Gastrocnemius medialis (tissue), 4 donors: ENCODE measurements around the gene OTUD7B. TPM values are rescaled to one million over a fixed set of nuclear protein-coding genes. Genes with fewer than 3 reads are reported as not detected.
A peak's percentile ranks its signal among the peaks of the same experiment; 100 is the strongest.

Experiments
- ATAC-seq, 2 donors: fragments of 150-250 bp; one replicate each; pipeline ENCODE4 v1.9.1; 2016
- DNase-seq, 2 donors: peaks; one replicate each; pipeline ENCODE4 v3.0.0-alpha.2; 2019
- H3K27ac ChIP-seq, 4 donors: fragments of 200-600 bp; sonication (generic); 1 replicate in 1 of 4; 2 replicates in 3 of 4; pipeline ENCODE4 v1.5.1; 2016 to 2018; ENCODE audit warnings: mild to moderate bottlenecking in 2 of 4, moderate library complexity in 1 of 4
- H3K27me3 ChIP-seq, 3 donors: fragments of 200-600 bp; sonication (generic) in 2 of 3; 1 replicate in 1 of 3; 2 replicates in 2 of 3; pipeline versions ENCODE4 v1.5.1 to v1.6.0; 2016 to 2019; ENCODE audit warnings: mild to moderate bottlenecking in 1 of 3, moderate library complexity in 1 of 3
- H3K36me3 ChIP-seq, 2 donors: fragments of 200-600 bp; sonication (generic) in 1 of 2; one replicate each; pipeline ENCODE4 v1.5.1; 2017 to 2018
- H3K4me1 ChIP-seq, 2 donors: fragments of 200-600 bp; sonication (generic) in 1 of 2; one replicate each; pipeline ENCODE4 v1.5.1; 2016 to 2017; ENCODE audit warnings: mild to moderate bottlenecking in 2 of 2
- H3K4me3 ChIP-seq, 4 donors: fragments of 200-600 bp; sonication (generic) in 3 of 4; 1 replicate in 1 of 4; 2 replicates in 3 of 4; pipeline ENCODE4 v1.5.1; 2016 to 2019; ENCODE audit warnings: mild to moderate bottlenecking in 2 of 4
- H3K9me3 ChIP-seq, 3 donors: fragments of 200-600 bp; sonication (generic) in 2 of 3; 1 replicate in 1 of 3; 2 replicates in 2 of 3; pipeline ENCODE4 v1.5.1; 2016 to 2019
- CTCF ChIP-seq, 5 experiments: fragments of 450-650 bp in 3 of 5; fragments of 200-600 bp in 2 of 5; sonication (generic) in 2 of 5; IDR thresholded peaks in 4 of 5; conservative IDR thresholded peaks in 1 of 5; 1 replicate in 4 of 5; 2 replicates in 1 of 5; pipeline ENCODE4 v1.5.1; 2016 to 2019; ENCODE audit warnings: antibody characterized with exemption in 5 of 5, mild to moderate bottlenecking in 3 of 5, moderate library complexity in 3 of 5
- POLR2A ChIP-seq, 2 donors: fragments of 450-650 bp; IDR thresholded peaks; one replicate each; pipeline ENCODE4 v1.6.1; 2017; ENCODE audit warnings: antibody characterized with exemption in 2 of 2, mild to moderate bottlenecking in 2 of 2, moderate library complexity in 2 of 2
- in situ Hi-C, 4 donors: fragments of 200-750 bp; cut with MboI; loops; one replicate each; pipeline versions ENCODE4 v1.15.0 to v1.8.0; 2017; ENCODE audit warnings: low sequenced_read_pairs in 4 of 4
- intact Hi-C: fragments of 100-400 bp; cut with DNase I; formaldehyde crosslinking; loops from one replicate; pipeline ENCODE4 v1.15.1; 2023; ENCODE audit warnings: low total_unique reads
- total RNA-seq, 4 donors: library from RNA; depleted of rRNA; stranded (reverse); fragments of >200 nt; gene quantifications; one replicate each; pipeline versions ENCODE4 v1.1.0 to v1.2.3, GENCODE V29; 2016

Gene OTUD7B
- total RNA-seq, 4 donors from 2014 or later: 27.2 to 51.3 (median 43.6) TPM

GRCh38 chr1:149933208-149933607 is 77.3 kb downstream of the OTUD7B start:
- no peak for DNase-seq
- no peak for ATAC-seq
- no peak for TF ChIP-seq POLR2A (IDR thresholded peaks at IDR 0.05)
- TF ChIP-seq CTCF (IDR thresholded peaks at IDR 0.05 in 4 of 5, conservative IDR thresholded peaks at IDR 0.05 in 1 of 5): no peak
- Histone ChIP-seq H3K27me3 (no peaks in the 10 kb centered on the region), H3K9me3 (no peaks in the 10 kb centered on the region), H3K4me1 (peaks cover 23 to 36% of the 10 kb centered on the region in 2 donors), H3K27ac (no peak overlapping the region), H3K36me3 (no peaks in the 10 kb centered on the region), H3K4me3 (no peak overlapping the region)
- intact Hi-C loops: no loop called here
- in situ Hi-C loops: no loop called here

- in situ Hi-C loops: no loop called here
Measured at GRCh38 chr1:149932474-149932873, 78.1 kb downstream of the OTUD7B start.

GRCh38 chr1:149931212-149931790 is 79.2 kb downstream of the OTUD7B start:
- intact Hi-C loops (no loop called here), in situ Hi-C loops (no loop called here)
- no peak for ATAC-seq
- peaks cover 0 to 7% of the 10 kb centered on the region in 2 donors for H3K36me3 ChIP-seq
- no peak overlapping the region for H3K4me3 ChIP-seq
- H3K27me3 ChIP-seq: no peaks in the 10 kb centered on the region
- H3K4me1 ChIP-seq: peaks cover 16 to 26% of the 10 kb centered on the region in 2 donors
- no peaks in the 10 kb centered on the region for H3K9me3 ChIP-seq
- no peak for DNase-seq
- TF ChIP-seq POLR2A (IDR thresholded peaks at IDR 0.05) (no peak), CTCF (IDR thresholded peaks at IDR 0.05 in 4 of 5, conservative IDR thresholded peaks at IDR 0.05 in 1 of 5) (no peak)
- no peak overlapping the region for H3K27ac ChIP-seq

More at GRCh38 chr1:149932474-149932873, 78.1 kb downstream of the OTUD7B start:
- no peaks in the 10 kb centered on the region for H3K36me3 ChIP-seq
- DNase-seq (no peak), ATAC-seq (no peak)
- H3K27me3 ChIP-seq: no peaks in the 10 kb centered on the region
- H3K4me3 ChIP-seq: no peak overlapping the region
- no peak overlapping the region for H3K27ac ChIP-seq
- H3K4me1 ChIP-seq: peaks cover 17 to 30% of the 10 kb centered on the region in 2 donors
- no peaks in the 10 kb centered on the region for H3K9me3 ChIP-seq
- intact Hi-C loops: no loop called here
- TF ChIP-seq POLR2A (IDR thresholded peaks at IDR 0.05): no peak

GRCh38 chr1:149929856-149930255 is 80.7 kb downstream of the OTUD7B start:
- in situ Hi-C loops (no loop called here), intact Hi-C loops (no loop called here)
- H3K27me3 ChIP-seq: no peaks in the 10 kb centered on the region
- peaks cover 0 to 22% of the 10 kb centered on the region in 2 donors for H3K36me3 ChIP-seq
- TF ChIP-seq POLR2A (IDR thresholded peaks at IDR 0.05) (no peak), CTCF (IDR thresholded peaks at IDR 0.05 in 4 of 5, conservative IDR thresholded peaks at IDR 0.05 in 1 of 5) (no peak)
- no peak overlapping the region for H3K27ac ChIP-seq
- DNase-seq (no peak), ATAC-seq (no peak)
- peaks cover 30 to 41% of the 10 kb centered on the region in 2 donors for H3K4me1 ChIP-seq
- H3K9me3 ChIP-seq: no peaks in the 10 kb centered on the region
- no peak overlapping the region for H3K4me3 ChIP-seq

GRCh38 chr1:149928401-149928724 is 82.2 kb downstream of the OTUD7B start:
- Histone ChIP-seq H3K4me3 (peak overlapping the region; percentile 73 to 98 (median 92)), H3K9me3 (no peaks in the 10 kb centered on the region), H3K36me3 (peaks cover 0 to 37% of the 10 kb centered on the region in 2 donors), H3K27ac (peak overlapping the region; percentile 92 to 98 (median 94)), H3K27me3 (no peaks in the 10 kb centered on the region), H3K4me1 (peaks cover 29 to 33% of the 10 kb centered on the region in 2 donors)
- no peak for DNase-seq
- ATAC-seq: no peak
- in situ Hi-C loops (no loop called here), intact Hi-C loops (no loop called here)
- TF ChIP-seq CTCF (IDR thresholded peaks at IDR 0.05 in 4 of 5, conservative IDR thresholded peaks at IDR 0.05 in 1 of 5) (no peak), POLR2A (IDR thresholded peaks at IDR 0.05) (no peak)
